Spinal cord (tissue), 10 donors: Measurements from ENCODE around the gene CYP2S1. TPM values are rescaled to one million over a fixed set of nuclear protein-coding genes. Genes with fewer than 3 reads are reported as not detected.
"Not testable (repeated sequence)": the region's sequence is repeated elsewhere in the genome, so short reads cannot be mapped to it uniquely, and the experiment has no call there.

Experiments
- DNase-seq, 6 donors: peaks; one replicate each; pipeline versions ENCODE4 v3.0.0 to v3.0.0-alpha.2; 2013 to 2015; ENCODE audit warnings: low spot score in 6 of 6, low read depth in 4 of 6
- H3K27ac ChIP-seq: one replicate; pipeline ENCODE4 v1.5.1; 2013; ENCODE audit warnings: low read depth, low read length, control low read depth
- H3K27me3 ChIP-seq: one replicate; pipeline ENCODE4 v1.6.1; 2013; ENCODE audit warnings: low read length; ENCODE audit not compliant: control insufficient read depth, insufficient read depth
- H3K36me3 ChIP-seq: one replicate; pipeline ENCODE4 v1.6.1; 2013; ENCODE audit warnings: low read length; ENCODE audit not compliant: control insufficient read depth, insufficient read depth
- H3K4me1 ChIP-seq: one replicate; pipeline ENCODE4 v1.6.1; 2013; ENCODE audit warnings: low read length; ENCODE audit not compliant: control insufficient read depth, insufficient read depth
- H3K4me3 ChIP-seq: one replicate; pipeline ENCODE4 v1.5.1; 2013; ENCODE audit warnings: low read depth, low read length, control low read depth
- H3K9me3 ChIP-seq: one replicate; pipeline ENCODE4 v1.6.1; 2013; ENCODE audit warnings: low read length; ENCODE audit not compliant: control insufficient read depth, insufficient read depth
- WGBS: methylation state at CpG from one replicate; pipeline ENCODE4 v1.1.5; 2013; ENCODE audit warnings: missing lambda C conversion rate; ENCODE audit not compliant: insufficient coverage; 5-methylcytosine and 5-hydroxymethylcytosine counted together
- polyA plus RNA-seq, 2 donors: library from polyadenylated mRNA; unstranded; fragments of 120-200 nt; gene quantifications; one replicate each; pipeline ENCODE4 v1.2.1, GENCODE V29; 2013; ENCODE audit not compliant: insufficient read length in 2 of 2
- total RNA-seq, 2 donors: library from RNA; depleted of rRNA in 1 of 2; stranded (reverse); fragments of 120-200 nt in 1 of 2; fragments of >200 nt in 1 of 2; gene quantifications; one replicate each; pipeline versions ENCODE4 v1.2.3 to v1.2.4, GENCODE V29; 2013 to 2014
- donor health status: healthy.

Gene CYP2S1
- total and polyA plus RNA-seq, 4 donors: 0.44 to 4.8 (median 3.5) TPM

GRCh38 chr19:41172297-41173164, 20.5 kb upstream of the CYP2S1 start:
- no peak for DNase-seq
- Histone ChIP-seq H3K27ac (no peak overlapping the region), H3K4me3 (no peak overlapping the region), H3K27me3 (no peaks in the 10 kb centered on the region), H3K9me3 (no peaks in the 10 kb centered on the region), H3K4me1 (no peaks in the 10 kb centered on the region), H3K36me3 (no peaks in the 10 kb centered on the region)
- WGBS: 81% methylated on average over 3 of the region's 6 CpGs

- no peaks in the 10 kb centered on the region for H3K27me3 ChIP-seq
- no peaks in the 10 kb centered on the region for H3K9me3 ChIP-seq
- no peak overlapping the region for H3K4me3 ChIP-seq
- DNase-seq: no peak
- no peak overlapping the region for H3K27ac ChIP-seq
- no peaks in the 10 kb centered on the region for H3K36me3 ChIP-seq
- 80% methylated on average over 1 of the region's 15 CpGs for WGBS
- no peaks in the 10 kb centered on the region for H3K4me1 ChIP-seq
Observed at GRCh38 chr19:41174297-41174928, 18.6 kb upstream of the CYP2S1 start.

- H3K4me3 ChIP-seq: no peak overlapping the region
- no peaks in the 10 kb centered on the region for H3K27me3 ChIP-seq
- no peaks in the 10 kb centered on the region for H3K4me1 ChIP-seq
- H3K36me3 ChIP-seq: no peaks in the 10 kb centered on the region
- no peak overlapping the region for H3K27ac ChIP-seq
- no peaks in the 10 kb centered on the region for H3K9me3 ChIP-seq
- 36% methylated on average over 10 of the region's 14 CpGs for WGBS
- peak in 2 of 6 donors; percentile 3 to 38 for DNase-seq
Observed at GRCh38 chr19:41175801-41176777, 16.9 kb upstream of the CYP2S1 start.

DNA sequence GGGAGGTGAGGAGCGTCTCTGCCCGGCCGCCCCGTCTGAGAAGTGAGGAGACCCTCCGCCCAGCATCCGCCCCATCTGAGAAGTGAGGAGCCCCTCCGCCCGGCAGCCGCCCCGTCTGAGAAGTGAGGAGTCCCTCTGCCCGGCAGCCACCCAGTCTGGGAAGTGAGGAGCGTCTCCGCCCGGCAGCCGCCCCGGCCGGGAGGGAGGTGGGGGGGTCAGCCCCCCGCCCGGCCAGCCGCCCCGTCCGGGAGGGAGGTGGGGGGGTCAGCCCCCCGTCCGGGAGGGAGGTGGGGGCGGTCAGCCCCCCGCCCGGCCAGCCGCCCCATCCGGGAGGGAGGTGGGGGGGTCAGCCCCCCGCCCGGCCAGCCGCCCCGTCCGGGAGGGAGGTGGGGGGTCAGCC, 12.8 kb upstream of the CYP2S1 start:
- WGBS: no CpG with 5 or more reads among the region's 34 CpGs
- not testable (repeated sequence) for H3K27ac ChIP-seq, H3K4me1 ChIP-seq, H3K36me3 ChIP-seq, H3K27me3 ChIP-seq, H3K4me3 ChIP-seq, DNase-seq, H3K9me3 ChIP-seq

- no peak overlapping the region for H3K4me3 ChIP-seq
- no peak overlapping the region for H3K27ac ChIP-seq
- no peaks in the 10 kb centered on the region for H3K4me1 ChIP-seq
- H3K27me3 ChIP-seq: peaks cover 8% of the 10 kb centered on the region
- H3K36me3 ChIP-seq: no peaks in the 10 kb centered on the region
- H3K9me3 ChIP-seq: no peaks in the 10 kb centered on the region
- no CpG with 5 or more reads among the region's 8 CpGs for WGBS
- DNase-seq: no peak
Observed at GRCh38 chr19:41186971-41187883, 5.8 kb upstream of the CYP2S1 start.

GRCh38 chr19:41187884-41188279, 5.1 kb upstream of the CYP2S1 start:
- H3K27ac ChIP-seq: no peak overlapping the region
- H3K36me3 ChIP-seq: no peaks in the 10 kb centered on the region
- DNase-seq: no peak
- peaks cover 15% of the 10 kb centered on the region for H3K27me3 ChIP-seq
- no peaks in the 10 kb centered on the region for H3K9me3 ChIP-seq
- H3K4me1 ChIP-seq: peaks cover 2% of the 10 kb centered on the region
- 80% methylated on average over 2 of the region's 3 CpGs for WGBS
- H3K4me3 ChIP-seq: no peak overlapping the region

- Histone ChIP-seq H3K4me1 (peaks cover 12% of the 10 kb centered on the region), H3K36me3 (no peaks in the 10 kb centered on the region), H3K27me3 (peaks cover 30% of the 10 kb centered on the region), H3K9me3 (no peaks in the 10 kb centered on the region), H3K27ac (no peak overlapping the region), H3K4me3 (no peak overlapping the region)
- WGBS: 60% methylated on average over 3 of the region's 8 CpGs
- DNase-seq: peak in 2 of 6 donors; percentile 19 to 74
Observed at GRCh38 chr19:41189425-41190065, 3.5 kb upstream of the CYP2S1 start.

DNA sequence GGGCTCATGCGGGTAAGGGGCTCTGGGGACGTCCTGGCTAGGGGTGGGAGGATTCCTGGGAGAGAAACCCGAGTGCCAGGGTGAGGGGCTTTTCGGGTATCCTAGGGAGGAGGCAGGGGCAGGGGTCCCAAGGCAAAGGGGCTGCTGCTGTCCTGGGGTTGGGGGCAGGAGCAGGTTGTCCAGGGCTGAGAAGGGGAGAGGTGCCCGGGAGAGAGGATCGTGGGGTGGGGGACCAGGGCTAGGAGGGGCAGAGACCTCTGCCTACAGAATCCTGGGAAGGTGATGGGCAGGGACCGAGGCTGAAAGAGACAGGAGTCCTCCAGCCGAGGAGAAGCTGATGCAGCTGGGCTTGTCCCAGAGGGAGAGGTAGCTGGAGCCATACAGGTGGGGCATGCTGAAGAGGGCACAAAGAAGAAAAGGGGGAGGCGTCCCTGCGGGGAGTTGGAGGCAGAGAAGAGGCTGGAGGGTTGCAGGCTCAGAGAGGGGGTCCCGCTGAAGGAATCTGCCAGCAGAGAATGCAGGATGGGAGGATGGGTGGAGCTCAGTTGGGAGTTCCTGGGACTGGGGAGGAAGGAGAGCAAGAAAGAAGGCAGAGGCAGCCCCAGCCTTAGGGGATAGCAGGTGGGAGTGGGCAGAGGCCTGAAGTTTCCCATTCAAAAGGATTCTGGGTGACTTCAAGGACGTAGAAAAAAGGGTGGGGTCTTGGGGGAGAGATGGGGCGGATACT, 574 bp downstream of the CYP2S1 start:
- H3K4me1 ChIP-seq: peaks cover 12% of the 10 kb centered on the region

More for the DNA sequence above, 574 bp downstream of the CYP2S1 start:
- H3K27ac ChIP-seq: no peak overlapping the region
- no peaks in the 10 kb centered on the region for H3K36me3 ChIP-seq
- no peak for DNase-seq
- H3K4me3 ChIP-seq: no peak overlapping the region
- H3K27me3 ChIP-seq: peaks cover 30% of the 10 kb centered on the region
- no peaks in the 10 kb centered on the region for H3K9me3 ChIP-seq
- 14% methylated on average over 13 of the region's 13 CpGs for WGBS
